ENCODE results near the gene AKR1E2. TPM values are rescaled to one million over a fixed set of nuclear protein-coding genes. Genes with fewer than 3 reads are reported as not detected.

The AKR1E2 gene
- total RNA-seq, 6 experiments from 2014 or later, result 0.37 to 3.5 (median 1.6) TPM

DNA sequence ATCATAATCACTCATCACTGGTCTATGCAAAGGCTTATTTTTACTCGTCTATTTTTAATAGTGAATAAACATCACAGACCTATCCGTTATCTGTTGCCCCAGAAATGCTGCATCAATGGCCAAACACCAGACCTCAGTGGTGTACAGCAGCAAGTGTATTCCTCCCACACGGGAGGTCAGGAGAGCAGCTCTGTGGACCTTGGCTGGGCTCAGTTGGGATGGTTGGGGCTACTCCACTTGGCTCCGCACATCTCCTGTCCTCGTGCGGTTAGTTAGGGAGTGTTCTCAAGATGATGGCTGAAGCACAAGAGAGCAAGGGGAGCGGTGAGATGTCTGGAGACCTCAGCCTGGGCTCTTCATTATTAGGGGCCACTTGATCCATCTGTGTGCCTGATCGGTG is 2.0 kb downstream of the AKR1E2 start:
- ATAC-seq (no peak), DNase-seq (no peak)
- intact Hi-C loops (cut with DNase I), result no loop called here
- H3K27me3 ChIP-seq, result no peaks in the 10 kb centered on the region
- H3K9me3 ChIP-seq, result no peaks in the 10 kb centered on the region
- H3K27ac ChIP-seq, result no peak overlapping the region
- H3K36me3 ChIP-seq, result no peaks in the 10 kb centered on the region
- H3K4me3 ChIP-seq, result no peak overlapping the region
- 56% methylated on average over 3 of the region's 8 CpGs for WGBS (ENCODE audit: insufficient coverage, low coverage, low lambda C conversion rate, missing lambda C conversion rate)
- H3K4me1 ChIP-seq, result peaks cover 0 to 7% (median 0%) of the 10 kb centered on the region in 4 donors
- TF ChIP-seq POLR2A (IDR thresholded peaks at IDR 0.05), result no peak

DNA sequence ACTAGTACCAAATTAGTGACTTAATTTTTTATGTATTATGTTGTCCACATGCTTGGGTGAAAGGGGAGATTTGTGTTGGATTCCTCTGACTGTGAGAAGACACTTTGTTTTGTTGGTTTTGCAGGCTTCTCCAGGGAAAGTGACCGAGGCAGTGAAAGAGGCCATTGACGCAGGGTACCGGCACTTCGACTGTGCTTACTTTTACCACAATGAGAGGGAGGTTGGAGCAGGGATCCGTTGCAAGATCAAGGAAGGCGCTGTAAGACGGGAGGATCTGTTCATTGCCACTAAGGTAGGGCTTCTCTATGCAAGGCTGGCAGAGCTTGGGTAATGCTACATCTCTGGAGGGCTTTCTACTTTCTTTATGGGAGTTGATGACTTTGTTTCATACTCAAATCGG is 4.5 kb downstream of the AKR1E2 start:
- no peak for DNase-seq

DNA sequence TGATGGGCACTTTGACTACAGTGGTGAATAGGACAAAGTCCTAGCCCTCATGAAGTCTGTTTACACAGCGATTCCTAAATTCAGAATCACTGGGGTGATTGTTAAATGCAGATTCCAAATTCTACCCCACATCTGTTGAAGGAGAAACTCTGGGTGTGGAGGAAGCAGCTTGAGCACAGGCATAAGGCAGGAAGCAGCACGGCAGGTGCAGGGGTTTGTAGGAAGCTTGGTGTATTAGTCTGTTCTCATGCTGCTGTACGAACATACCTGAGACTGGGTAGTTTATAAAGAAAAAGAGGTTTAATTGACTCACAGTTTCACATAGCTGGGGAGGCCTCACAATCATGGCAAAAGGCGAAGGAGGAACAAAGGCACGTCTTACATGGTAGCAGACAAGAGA is 5.1 kb downstream of the AKR1E2 start:
- no peak for TF ChIP-seq POLR2A (IDR thresholded peaks at IDR 0.05)
- TF ChIP-seq, protein P1, sequence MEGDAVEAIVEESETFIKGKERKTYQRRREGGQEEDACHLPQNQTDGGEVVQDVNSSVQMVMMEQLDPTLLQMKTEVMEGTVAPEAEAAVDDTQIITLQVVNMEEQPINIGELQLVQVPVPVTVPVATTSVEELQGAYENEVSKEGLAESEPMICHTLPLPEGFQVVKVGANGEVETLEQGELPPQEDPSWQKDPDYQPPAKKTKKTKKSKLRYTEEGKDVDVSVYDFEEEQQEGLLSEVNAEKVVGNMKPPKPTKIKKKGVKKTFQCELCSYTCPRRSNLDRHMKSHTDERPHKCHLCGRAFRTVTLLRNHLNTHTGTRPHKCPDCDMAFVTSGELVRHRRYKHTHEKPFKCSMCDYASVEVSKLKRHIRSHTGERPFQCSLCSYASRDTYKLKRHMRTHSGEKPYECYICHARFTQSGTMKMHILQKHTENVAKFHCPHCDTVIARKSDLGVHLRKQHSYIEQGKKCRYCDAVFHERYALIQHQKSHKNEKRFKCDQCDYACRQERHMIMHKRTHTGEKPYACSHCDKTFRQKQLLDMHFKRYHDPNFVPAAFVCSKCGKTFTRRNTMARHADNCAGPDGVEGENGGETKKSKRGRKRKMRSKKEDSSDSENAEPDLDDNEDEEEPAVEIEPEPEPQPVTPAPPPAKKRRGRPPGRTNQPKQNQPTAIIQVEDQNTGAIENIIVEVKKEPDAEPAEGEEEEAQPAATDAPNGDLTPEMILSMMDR (IDR thresholded peaks at IDR 0.05), result no peak
- no peak for DNase-seq
- Histone ChIP-seq H3K27me3 (no peaks in the 10 kb centered on the region), H3K36me3 (no peaks in the 10 kb centered on the region), H3K9me3 (no peaks in the 10 kb centered on the region), H3K27ac (no peak overlapping the region), H3K4me3 (no peak overlapping the region), H3K4me1 (peaks cover 0 to 7% (median 0%) of the 10 kb centered on the region in 4 donors)
- ATAC-seq, result no peak
- intact Hi-C loops (cut with DNase I), result no loop called here
- 72% methylated on average over 5 of the region's 5 CpGs for WGBS (ENCODE audit: insufficient coverage, low coverage, low lambda C conversion rate, missing lambda C conversion rate)

More for the DNA sequence above, 4.5 kb downstream of the AKR1E2 start:
- TF ChIP-seq, protein P1 (IDR thresholded peaks at IDR 0.05), result no peak
- no peak for TF ChIP-seq POLR2A (IDR thresholded peaks at IDR 0.05)
- ATAC-seq, result no peak
- Histone ChIP-seq H3K27ac (no peak overlapping the region), H3K27me3 (no peaks in the 10 kb centered on the region), H3K36me3 (no peaks in the 10 kb centered on the region), H3K4me3 (no peak overlapping the region), H3K9me3 (no peaks in the 10 kb centered on the region), H3K4me1 (peaks cover 0 to 7% (median 0%) of the 10 kb centered on the region in 4 donors)
- 88% methylated on average over 8 of the region's 8 CpGs for WGBS (ENCODE audit: insufficient coverage, low coverage, low lambda C conversion rate, missing lambda C conversion rate)
- intact Hi-C loops (cut with DNase I), result no loop called here

DNA sequence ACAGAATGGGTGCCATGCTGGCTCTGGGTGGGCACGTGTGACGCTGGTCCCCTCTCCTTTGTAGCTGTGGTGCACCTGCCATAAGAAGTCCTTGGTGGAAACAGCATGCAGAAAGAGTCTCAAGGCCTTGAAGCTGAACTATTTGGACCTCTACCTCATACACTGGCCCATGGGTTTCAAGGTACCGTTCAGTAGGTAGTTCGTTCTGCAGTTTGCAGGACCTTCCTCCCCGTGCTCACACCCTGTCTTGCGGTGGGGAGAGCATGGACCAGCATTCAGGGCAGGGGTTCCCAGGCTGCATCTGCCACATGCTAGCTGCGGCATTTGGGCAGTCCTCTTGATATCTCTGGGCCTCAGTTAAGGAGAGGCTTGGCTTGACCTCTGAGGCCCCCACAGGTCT is 7.3 kb downstream of the AKR1E2 start:
- DNase-seq, result peak in 1 of 3 donors; percentile 24
- WGBS (ENCODE audit: insufficient coverage, low coverage, low lambda C conversion rate, missing lambda C conversion rate), result 90% methylated on average over 4 of the region's 7 CpGs
- no peak for TF ChIP-seq POLR2A (IDR thresholded peaks at IDR 0.05)
- TF ChIP-seq, protein P1 (IDR thresholded peaks at IDR 0.05), result no peak

DNA sequence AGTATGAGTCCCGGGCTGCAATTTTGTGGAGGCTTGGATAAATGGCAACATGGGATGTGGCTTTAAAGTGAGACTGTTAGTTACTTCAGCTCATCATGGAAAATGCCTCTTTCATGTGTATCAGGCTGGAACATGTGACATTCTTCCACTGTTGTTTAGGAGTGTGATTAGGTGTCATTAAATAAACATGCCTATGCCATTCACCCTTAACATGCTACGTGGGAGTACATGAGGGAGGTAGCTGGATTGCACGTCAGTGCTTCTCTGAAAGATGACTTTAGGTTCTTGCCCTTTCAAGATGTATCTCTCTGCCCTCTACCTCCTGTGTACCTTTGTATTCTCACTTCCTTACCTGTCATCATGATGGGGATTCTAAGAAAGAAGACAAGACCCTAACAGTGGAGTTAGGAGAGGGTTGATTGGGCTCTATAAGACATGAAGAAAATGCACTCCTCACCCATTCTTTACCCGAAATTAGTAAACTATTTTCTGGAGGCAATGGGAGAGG is 8.9 kb downstream of the AKR1E2 start:
- H3K4me3 ChIP-seq, result no peak overlapping the region
- H3K27ac ChIP-seq, result no peak overlapping the region
- TF ChIP-seq, protein P1 (IDR thresholded peaks at IDR 0.05), result no peak
- TF ChIP-seq POLR2A (IDR thresholded peaks at IDR 0.05), result no peak
- peaks cover 0 to 6% (median 0%) of the 10 kb centered on the region in 4 donors for H3K4me1 ChIP-seq
- no peaks in the 10 kb centered on the region for H3K36me3 ChIP-seq
- WGBS (ENCODE audit: insufficient coverage, low coverage, low lambda C conversion rate, missing lambda C conversion rate), result 86% methylated on average over 3 of the region's 4 CpGs
- intact Hi-C loops (cut with DNase I), result no loop called here
- ATAC-seq, result no peak
- no peaks in the 10 kb centered on the region for H3K9me3 ChIP-seq
- H3K27me3 ChIP-seq, result no peaks in the 10 kb centered on the region
- no peak for DNase-seq

More for the DNA sequence above, 7.3 kb downstream of the AKR1E2 start:
- ATAC-seq, result no peak
- no peaks in the 10 kb centered on the region for H3K36me3 ChIP-seq
- H3K27ac ChIP-seq, result no peak overlapping the region
- no peaks in the 10 kb centered on the region for H3K9me3 ChIP-seq
- H3K4me3 ChIP-seq, result no peak overlapping the region
- no peaks in the 10 kb centered on the region for H3K4me1 ChIP-seq
- intact Hi-C loops (cut with DNase I), result no loop called here
- H3K27me3 ChIP-seq, result no peaks in the 10 kb centered on the region
